Measurements from ENCODE around the gene SMIM35.

SMIM35 gene

GRCh38 chr11:118017631-118018315 lies 69.0 kb downstream of the SMIM35 start:
- no peak for TF ChIP-seq CTCF (IDR thresholded peaks at IDR 0.05)
- peaks cover 25% of the 10 kb centered on the region for H3K9me3 Mint-ChIP-seq
- H3K36me3 Mint-ChIP-seq (ENCODE audit: low read depth), result no peaks in the 10 kb centered on the region
- H3K4me3 Mint-ChIP-seq, result no peak overlapping the region
- no peaks in the 10 kb centered on the region for H3K4me1 Mint-ChIP-seq
- no peak for DNase-seq
- no peak overlapping the region for H3K27ac Mint-ChIP-seq
- peaks cover 42% of the 10 kb centered on the region for H3K27me3 Mint-ChIP-seq (ENCODE audit: low read depth, poor library complexity)

- DNase-seq, result no peak
- no peak overlapping the region for H3K4me3 Mint-ChIP-seq
- H3K4me1 Mint-ChIP-seq, result peaks cover 4% of the 10 kb centered on the region
- no peak overlapping the region for H3K27ac Mint-ChIP-seq
- H3K36me3 Mint-ChIP-seq (ENCODE audit: low read depth), result no peaks in the 10 kb centered on the region
- TF ChIP-seq CTCF (IDR thresholded peaks at IDR 0.05), result no peak
- peaks cover 25% of the 10 kb centered on the region for H3K9me3 Mint-ChIP-seq
- H3K27me3 Mint-ChIP-seq (ENCODE audit: low read depth, poor library complexity), result peaks cover 42% of the 10 kb centered on the region
Measured at GRCh38 chr11:118017111-118017510, 69.7 kb downstream of the SMIM35 start.

GRCh38 chr11:118016104-118016503 lies 70.7 kb downstream of the SMIM35 start:
- Mint-ChIP-seq H3K4me3 (no peak overlapping the region), H3K4me1 (peaks cover 5% of the 10 kb centered on the region), H3K9me3 (peaks cover 25% of the 10 kb centered on the region), H3K36me3 (ENCODE audit: low read depth) (no peaks in the 10 kb centered on the region), H3K27ac (no peak overlapping the region), H3K27me3 (ENCODE audit: low read depth, poor library complexity) (peaks cover 42% of the 10 kb centered on the region)
- no peak for TF ChIP-seq CTCF (IDR thresholded peaks at IDR 0.05)
- no peak for DNase-seq

GRCh38 chr11:118015385-118015841 lies 71.3 kb downstream of the SMIM35 start:
- H3K9me3 Mint-ChIP-seq, result peaks cover 21% of the 10 kb centered on the region

GRCh38 chr11:118014022-118014421 lies 72.7 kb downstream of the SMIM35 start:
- Mint-ChIP-seq H3K27ac (no peak overlapping the region), H3K9me3 (peaks cover 12% of the 10 kb centered on the region), H3K4me3 (no peak overlapping the region), H3K36me3 (ENCODE audit: low read depth) (no peaks in the 10 kb centered on the region), H3K4me1 (peaks cover 11% of the 10 kb centered on the region), H3K27me3 (ENCODE audit: low read depth, poor library complexity) (peaks cover 40% of the 10 kb centered on the region)
- DNase-seq, result no peak
- no peak for TF ChIP-seq CTCF (IDR thresholded peaks at IDR 0.05)

More at GRCh38 chr11:118015385-118015841, 71.3 kb downstream of the SMIM35 start:
- Mint-ChIP-seq H3K4me3 (no peak overlapping the region), H3K27ac (no peak overlapping the region), H3K36me3 (ENCODE audit: low read depth) (no peaks in the 10 kb centered on the region), H3K27me3 (ENCODE audit: low read depth, poor library complexity) (peaks cover 39% of the 10 kb centered on the region), H3K4me1 (peaks cover 6% of the 10 kb centered on the region)
- TF ChIP-seq CTCF (IDR thresholded peaks at IDR 0.05), result no peak
- DNase-seq, result no peak

GRCh38 chr11:118012083-118012669 lies 74.6 kb downstream of the SMIM35 start:
- H3K27me3 Mint-ChIP-seq (ENCODE audit: low read depth, poor library complexity), result peaks cover 32% of the 10 kb centered on the region
- H3K27ac Mint-ChIP-seq, result peak overlapping the region; percentile 24
- H3K4me3 Mint-ChIP-seq, result no peak overlapping the region
- peaks cover 5% of the 10 kb centered on the region for H3K9me3 Mint-ChIP-seq
- H3K36me3 Mint-ChIP-seq (ENCODE audit: low read depth), result no peaks in the 10 kb centered on the region
- peaks cover 19% of the 10 kb centered on the region for H3K4me1 Mint-ChIP-seq
- no peak for TF ChIP-seq CTCF (IDR thresholded peaks at IDR 0.05)
- no peak for DNase-seq
